Sigmoid colon (tissue), 3 donors: ENCODE data around the gene GPC6.

Source experiments
- CTCF ChIP-seq, 4 experiments: fragments of 450-650 bp in 3 of 4; fragments of 200-600 bp in 1 of 4; IDR thresholded peaks; one replicate each; pipeline ENCODE4 v1.5.1; 2016 to 2019; ENCODE audit warnings: antibody characterized with exemption in 4 of 4, mild to moderate bottlenecking in 3 of 4, moderate library complexity in 2 of 4
- POLR2A ChIP-seq, 2 donors: fragments of 450-650 bp; IDR thresholded peaks; one replicate each; pipeline ENCODE4 v1.6.1; 2016; ENCODE audit warnings: antibody characterized with exemption in 2 of 2, mild to moderate bottlenecking in 2 of 2, moderate library complexity in 2 of 2

- TF ChIP-seq CTCF (IDR thresholded peaks at IDR 0.05) (no peak), POLR2A (IDR thresholded peaks at IDR 0.05) (no peak)
These were observed 184.6 kb downstream of the GPC6 start for GRCh38 chr13:93411186-93411680.
